H1 (cell line): ENCODE data around the gene SARNP. TPM values are rescaled to one million over a fixed set of nuclear protein-coding genes. Genes with fewer than 3 reads are reported as not detected.

Experiments
- BACH1 ChIP-seq: IDR thresholded peaks from 2 replicates; pipeline ENCODE4 v1.6.1; 2012; ENCODE audit warnings: low read length, improper control_type of control experiment
- BCL11A ChIP-seq, 2 experiments: IDR thresholded peaks; one replicate each; pipeline ENCODE4 v1.6.1; 2011; ENCODE audit warnings: low read depth in 2 of 2, low read length in 2 of 2, mild to moderate bottlenecking in 2 of 2
- HDAC6 ChIP-seq: IDR thresholded peaks from one replicate; pipeline ENCODE4 v1.7.1; 2012; ENCODE audit warnings: low read depth, mild to moderate bottlenecking, inconsistent platforms, low read length, moderate library complexity
- KDM4A ChIP-seq: IDR thresholded peaks from one replicate; pipeline ENCODE4 v1.7.1; 2012; ENCODE audit warnings: low read depth, mild to moderate bottlenecking, moderate library complexity, low read length, inconsistent platforms; ENCODE audit not compliant: severe bottlenecking
- RFX5 ChIP-seq: IDR thresholded peaks from 2 replicates; pipeline ENCODE4 v1.6.1; 2011; ENCODE audit warnings: low read depth, low read length, improper control_type of control experiment, borderline replicate concordance
- RXRA ChIP-seq: IDR thresholded peaks from 2 replicates; pipeline ENCODE4 v1.6.1; 2011; ENCODE audit warnings: low read depth, mild to moderate bottlenecking, low read length, moderate library complexity; ENCODE audit not compliant: insufficient read depth
- SP2 ChIP-seq: IDR thresholded peaks from 2 replicates; pipeline ENCODE4 v1.6.1; 2012; ENCODE audit warnings: mild to moderate bottlenecking, low read length, inconsistent platforms
- TAF1 ChIP-seq: IDR thresholded peaks from 2 replicates; pipeline ENCODE4 v1.6.1; 2011; ENCODE audit warnings: mild to moderate bottlenecking, low read depth, low read length
- TCF12 ChIP-seq: IDR thresholded peaks from 2 replicates; pipeline ENCODE4 v1.6.1; 2011; ENCODE audit warnings: low read depth, mild to moderate bottlenecking, low read length
- polyA plus RNA-seq, 7 experiments: library from polyadenylated mRNA; depleted of rRNA in 3 of 7; stranded (reverse) in 5 of 7; unstranded in 2 of 7; fragments of >200 nt in 5 of 7; fragments of 200-250 nt in 2 of 7; gene quantifications; 1 replicate in 5 of 7; 2 replicates in 1 of 7; 4 replicates in 1 of 7; pipeline versions ENCODE4 v1.2.1 to v1.2.3, GENCODE V29; 2011 to 2013; ENCODE audit warnings: missing spikeins in 2 of 7, mixed read lengths in 2 of 7
- total RNA-seq: library from RNA; stranded (reverse); fragmentation: NEBNext Ultra II Directional; extraction: Animal tissue kit (Norgen Biotek cat#: 25700); gene quantifications from 2 replicates; pipeline ENCODE4 v1.2.1, GENCODE V29; 2021
- TF ChIP-seq, protein P1 (sequence below), 3 experiments: IDR thresholded peaks; 1 replicate in 2 of 3; 2 replicates in 1 of 3; pipeline versions ENCODE4 v1.5.1 to v1.6.1; 2011; ENCODE audit warnings: low read length in 3 of 3, mild to moderate bottlenecking in 3 of 3, inconsistent platforms in 2 of 3, low read depth in 1 of 3, moderate library complexity in 1 of 3; ENCODE audit not compliant: insufficient read depth in 1 of 3; ENCODE audit errors: control extremely low read depth in 1 of 3

SARNP gene
- total and polyA plus RNA-seq, 2 of the 8 experiments (the other 6 are each of a cell fraction or from before 2014, with no cell fraction given), result 114 to 226 TPM

DNA sequence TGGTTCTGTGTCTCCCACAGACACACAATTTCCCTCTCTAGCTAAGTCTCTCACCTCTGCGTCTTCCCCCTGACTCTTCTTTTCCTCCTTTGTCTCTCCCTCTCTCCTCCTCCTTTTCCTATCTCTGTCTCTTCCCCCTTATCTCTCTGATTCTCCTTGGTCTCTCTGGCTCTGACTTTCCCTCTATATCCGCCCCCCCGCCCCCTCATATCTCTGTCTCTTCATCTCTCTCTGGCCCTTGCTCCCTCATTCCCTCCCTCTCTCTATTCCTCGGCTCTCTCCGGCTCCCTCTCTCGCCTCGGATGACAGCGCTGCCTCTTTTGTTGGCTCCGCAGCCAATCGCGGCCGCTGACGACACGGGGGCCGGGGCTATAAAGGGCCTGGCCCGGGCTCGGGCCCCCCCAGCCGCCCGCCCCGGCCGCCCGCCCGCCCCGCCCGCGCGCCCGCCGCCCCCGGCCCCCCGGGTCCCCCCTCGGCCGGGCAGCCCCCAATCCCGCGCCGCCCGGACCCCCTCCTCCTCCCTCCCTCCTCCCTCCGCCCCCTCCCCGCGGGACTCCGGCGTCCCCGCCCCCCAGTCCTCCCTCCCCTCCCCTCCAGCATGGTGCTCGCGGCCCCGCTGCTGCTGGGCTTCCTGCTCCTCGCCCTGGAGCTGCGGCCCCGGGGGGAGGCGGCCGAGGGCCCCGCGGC is 74.7 kb downstream of the SARNP start, which contains the start of gene GDF11 (continued):
- no peak for TF ChIP-seq BACH1
- no peak for TF ChIP-seq KDM4A
- TF ChIP-seq RXRA, result no peak
- TF ChIP-seq, protein P1, sequence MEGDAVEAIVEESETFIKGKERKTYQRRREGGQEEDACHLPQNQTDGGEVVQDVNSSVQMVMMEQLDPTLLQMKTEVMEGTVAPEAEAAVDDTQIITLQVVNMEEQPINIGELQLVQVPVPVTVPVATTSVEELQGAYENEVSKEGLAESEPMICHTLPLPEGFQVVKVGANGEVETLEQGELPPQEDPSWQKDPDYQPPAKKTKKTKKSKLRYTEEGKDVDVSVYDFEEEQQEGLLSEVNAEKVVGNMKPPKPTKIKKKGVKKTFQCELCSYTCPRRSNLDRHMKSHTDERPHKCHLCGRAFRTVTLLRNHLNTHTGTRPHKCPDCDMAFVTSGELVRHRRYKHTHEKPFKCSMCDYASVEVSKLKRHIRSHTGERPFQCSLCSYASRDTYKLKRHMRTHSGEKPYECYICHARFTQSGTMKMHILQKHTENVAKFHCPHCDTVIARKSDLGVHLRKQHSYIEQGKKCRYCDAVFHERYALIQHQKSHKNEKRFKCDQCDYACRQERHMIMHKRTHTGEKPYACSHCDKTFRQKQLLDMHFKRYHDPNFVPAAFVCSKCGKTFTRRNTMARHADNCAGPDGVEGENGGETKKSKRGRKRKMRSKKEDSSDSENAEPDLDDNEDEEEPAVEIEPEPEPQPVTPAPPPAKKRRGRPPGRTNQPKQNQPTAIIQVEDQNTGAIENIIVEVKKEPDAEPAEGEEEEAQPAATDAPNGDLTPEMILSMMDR (IDR thresholded peaks at IDR 0.05; ENCODE audit: control extremely low read depth in 1 of 3, insufficient read depth in 1 of 3, low read depth in 1 of 3, low read length in 3 of 3), result no peak
- TF ChIP-seq HDAC6, result no peak
- TF ChIP-seq RFX5, result no peak
- no peak for TF ChIP-seq SP2
- no peak for TF ChIP-seq TCF12
- TF ChIP-seq BCL11A (IDR thresholded peaks at IDR 0.05; ENCODE audit: low read depth in 2 of 2, low read length in 2 of 2), result no peak
- peak; percentile 30; the same call in 1 of the 2 replicates for TF ChIP-seq TAF1
